Astrocyte (in vitro differentiated cells and primary cell): ENCODE data around the gene TTF1. TPM values are rescaled to one million over a fixed set of nuclear protein-coding genes. Genes with fewer than 3 reads are reported as not detected.
A peak's percentile ranks its signal among the peaks of the same experiment; 100 is the strongest.

Source experiments
- DNase-seq: peaks from one replicate; pipeline ENCODE4 v3.0.0-alpha.2; 2010; ENCODE audit warnings: low read depth
- FAIRE-seq: peaks from 2 replicates; lab custom pipeline; 2011; peaks lifted over from hg19 to GRCh38; lab: Jason Lieb, UNC
- H2AFZ ChIP-seq: 2 replicates; pipeline ENCODE4 v1.6.0; 2012; ENCODE audit warnings: low read depth, low read length, inconsistent platforms
- H3K27ac ChIP-seq: 2 replicates; pipeline ENCODE4 v1.5.1; 2011; ENCODE audit warnings: low read depth, low read length, inconsistent platforms
- H3K27me3 ChIP-seq: 2 replicates; pipeline ENCODE4 v1.6.0; 2011; ENCODE audit warnings: low read length, inconsistent platforms; ENCODE audit not compliant: insufficient read depth
- H3K36me3 ChIP-seq: 2 replicates; pipeline ENCODE4 v1.5.1; 2011; ENCODE audit warnings: low read length, inconsistent platforms; ENCODE audit not compliant: insufficient read depth
- H3K4me1 ChIP-seq: 2 replicates; pipeline ENCODE4 v1.5.1; 2011; ENCODE audit warnings: low read length, inconsistent platforms; ENCODE audit not compliant: insufficient read depth
- H3K4me2 ChIP-seq: 2 replicates; pipeline ENCODE4 v1.6.0; 2012; ENCODE audit warnings: low read length, inconsistent platforms
- H3K4me3 ChIP-seq: 2 replicates; pipeline ENCODE4 v1.5.1; 2011; ENCODE audit warnings: low read depth, mild to moderate bottlenecking, low read length, inconsistent platforms; ENCODE audit not compliant: insufficient read depth
- H3K79me2 ChIP-seq: 2 replicates; pipeline ENCODE4 v1.6.0; 2012; ENCODE audit warnings: mild to moderate bottlenecking, low read length, inconsistent platforms; ENCODE audit not compliant: insufficient read depth
- H3K9ac ChIP-seq: 2 replicates; pipeline ENCODE4 v1.6.0; 2012; ENCODE audit warnings: mild to moderate bottlenecking, low read length, inconsistent platforms
- H3K9me3 ChIP-seq: 2 replicates; pipeline ENCODE4 v1.5.1; 2012; ENCODE audit warnings: low read depth, mild to moderate bottlenecking, low read length, inconsistent platforms; ENCODE audit not compliant: insufficient read depth
- H4K20me1 ChIP-seq: 2 replicates; pipeline ENCODE4 v1.6.0; 2012; ENCODE audit warnings: low read length, inconsistent platforms; ENCODE audit not compliant: insufficient read depth
- H3K27ac Mint-ChIP-seq: one replicate; pipeline ENCODE4 v1.8.0; 2021; ENCODE audit warnings: mild to moderate bottlenecking, mixed read lengths; ENCODE audit not compliant: unreplicated experiment
- H3K27me3 Mint-ChIP-seq: one replicate; pipeline ENCODE4 v1.8.0; 2021; ENCODE audit warnings: low read depth, mixed read lengths; ENCODE audit not compliant: unreplicated experiment
- H3K36me3 Mint-ChIP-seq: one replicate; pipeline ENCODE4 v1.8.0; 2021; ENCODE audit warnings: low read depth, mixed read lengths; ENCODE audit not compliant: unreplicated experiment
- H3K4me1 Mint-ChIP-seq: one replicate; pipeline ENCODE4 v1.8.0; 2021; ENCODE audit warnings: low read depth, mixed read lengths; ENCODE audit not compliant: unreplicated experiment
- H3K4me3 Mint-ChIP-seq: one replicate; pipeline ENCODE4 v1.8.0; 2021; ENCODE audit warnings: mild to moderate bottlenecking, moderate library complexity, mixed read lengths; ENCODE audit not compliant: unreplicated experiment
- H3K9me3 Mint-ChIP-seq: one replicate; pipeline ENCODE4 v1.8.0; 2021; ENCODE audit warnings: mild to moderate bottlenecking, mixed read lengths; ENCODE audit not compliant: unreplicated experiment
- EZH2 ChIP-seq: IDR thresholded peaks from 2 replicates; pipeline ENCODE4 v1.6.1; 2012; ENCODE audit warnings: mild to moderate bottlenecking, low read length, inconsistent platforms; ENCODE audit not compliant: insufficient read depth
- total RNA-seq: library from RNA; stranded (reverse); gene quantifications from 2 replicates; pipeline ENCODE4 v1.2.1, GENCODE V29; 2021
- TF ChIP-seq, protein P1 (sequence below): IDR thresholded peaks from 2 replicates; pipeline ENCODE4 v1.5.1; 2011; ENCODE audit warnings: low read depth, mild to moderate bottlenecking, inconsistent platforms, low read length, moderate library complexity; ENCODE audit not compliant: insufficient read depth

Gene TTF1
- total RNA-seq, 1 donor from 2014 or later = 13.2 TPM

DNA sequence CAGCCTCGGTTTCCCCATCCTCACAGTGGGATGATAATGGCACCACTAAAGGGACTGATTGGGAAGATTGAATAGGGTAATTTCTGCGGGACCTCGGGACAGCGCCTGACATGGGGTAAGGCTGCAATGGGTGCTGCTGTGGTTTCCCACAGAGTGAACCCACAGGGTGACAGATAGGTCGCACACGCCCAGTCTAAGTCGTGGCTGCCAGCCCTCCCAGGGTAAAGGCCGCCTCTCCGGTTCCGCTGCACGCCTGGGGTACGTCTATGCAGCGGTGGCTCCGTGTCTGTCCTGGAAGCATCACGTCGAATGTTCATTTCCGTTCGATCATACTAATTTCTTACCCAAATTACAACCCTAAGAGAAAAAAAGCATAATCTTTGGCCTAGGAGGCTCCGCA, 4.0 kb upstream of the TTF1 start:
- peaks cover 6% of the 10 kb centered on the region for H3K79me2 ChIP-seq
- no peaks in the 10 kb centered on the region for H3K9me3 ChIP-seq
- no peaks in the 10 kb centered on the region for H3K36me3 ChIP-seq
- H4K20me1 ChIP-seq = no peaks in the 10 kb centered on the region
- no peak overlapping the region for H3K27ac ChIP-seq
- peaks cover 33% of the 10 kb centered on the region for H3K27me3 ChIP-seq
- peaks cover 6% of the 10 kb centered on the region for H3K4me1 Mint-ChIP-seq
- TF ChIP-seq, protein P1, sequence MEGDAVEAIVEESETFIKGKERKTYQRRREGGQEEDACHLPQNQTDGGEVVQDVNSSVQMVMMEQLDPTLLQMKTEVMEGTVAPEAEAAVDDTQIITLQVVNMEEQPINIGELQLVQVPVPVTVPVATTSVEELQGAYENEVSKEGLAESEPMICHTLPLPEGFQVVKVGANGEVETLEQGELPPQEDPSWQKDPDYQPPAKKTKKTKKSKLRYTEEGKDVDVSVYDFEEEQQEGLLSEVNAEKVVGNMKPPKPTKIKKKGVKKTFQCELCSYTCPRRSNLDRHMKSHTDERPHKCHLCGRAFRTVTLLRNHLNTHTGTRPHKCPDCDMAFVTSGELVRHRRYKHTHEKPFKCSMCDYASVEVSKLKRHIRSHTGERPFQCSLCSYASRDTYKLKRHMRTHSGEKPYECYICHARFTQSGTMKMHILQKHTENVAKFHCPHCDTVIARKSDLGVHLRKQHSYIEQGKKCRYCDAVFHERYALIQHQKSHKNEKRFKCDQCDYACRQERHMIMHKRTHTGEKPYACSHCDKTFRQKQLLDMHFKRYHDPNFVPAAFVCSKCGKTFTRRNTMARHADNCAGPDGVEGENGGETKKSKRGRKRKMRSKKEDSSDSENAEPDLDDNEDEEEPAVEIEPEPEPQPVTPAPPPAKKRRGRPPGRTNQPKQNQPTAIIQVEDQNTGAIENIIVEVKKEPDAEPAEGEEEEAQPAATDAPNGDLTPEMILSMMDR = no peak
- no peak for TF ChIP-seq EZH2
- peak overlapping the region; percentile 83 for H3K9ac ChIP-seq
- H2AFZ ChIP-seq = peak overlapping the region; percentile 97
- peak overlapping the region; percentile 89 for H3K4me2 ChIP-seq
- H3K4me3 ChIP-seq = peak overlapping the region; percentile 60
- H3K4me3 Mint-ChIP-seq = peak overlapping the region; percentile 63
- H3K36me3 Mint-ChIP-seq = no peaks in the 10 kb centered on the region
- DNase-seq (no peak), FAIRE-seq (no peak)
- peaks cover 45% of the 10 kb centered on the region for H3K27me3 Mint-ChIP-seq
- no peaks in the 10 kb centered on the region for H3K9me3 Mint-ChIP-seq
- peak overlapping the region; percentile 1 for H3K27ac Mint-ChIP-seq
- H3K4me1 ChIP-seq = peaks cover 14% of the 10 kb centered on the region

DNA sequence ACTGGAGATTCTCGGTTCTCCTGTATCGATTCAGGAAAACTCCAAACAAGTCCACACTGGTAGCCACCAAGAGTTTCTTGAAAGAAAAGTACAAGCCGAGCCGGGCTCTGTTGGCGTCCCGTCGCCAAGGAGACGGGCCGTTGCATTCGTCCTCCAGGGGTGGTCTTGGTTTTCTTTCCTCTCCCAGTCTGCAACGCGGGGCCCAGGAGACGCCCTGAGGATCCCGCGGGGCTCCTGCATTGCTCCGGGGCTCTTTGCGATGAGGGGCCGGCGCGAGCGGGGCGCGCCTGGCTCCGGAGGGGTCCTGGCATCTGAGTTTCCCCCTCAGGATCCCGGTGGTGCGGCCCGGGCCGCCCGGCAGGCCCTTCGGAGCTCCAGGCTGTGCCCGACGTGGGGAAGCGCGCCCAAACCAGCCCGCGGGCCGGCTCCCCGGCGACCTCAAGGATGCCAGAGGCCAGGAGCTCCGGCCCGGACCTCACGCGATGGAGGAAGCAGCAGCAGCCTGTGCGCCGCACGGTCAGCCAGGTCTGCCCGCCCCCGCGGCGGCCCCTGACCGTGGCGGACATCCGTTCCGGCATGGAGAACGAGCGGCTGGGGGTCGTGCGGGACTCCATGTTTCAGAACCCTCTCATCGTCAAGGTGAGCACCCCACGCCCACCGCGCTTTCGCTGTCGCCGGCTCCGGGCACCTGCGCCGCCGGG, 3.3 kb upstream of the TTF1 start, which contains the start of gene CFAP77:
TSS of gene CFAP77 (plus strand) at position 384 of the 701 bp plus-strand sequence. CDS start at position 445, 61 bp downstream.
- no peaks in the 10 kb centered on the region for H3K36me3 Mint-ChIP-seq
- H3K4me3 ChIP-seq = peak within 1 kb of the TSS; percentile 60
- H4K20me1 ChIP-seq = no peaks in the 10 kb centered on the region
- peaks cover 10% of the 10 kb centered on the region for H3K79me2 ChIP-seq
- H3K9ac ChIP-seq = peak within 1 kb of the TSS; percentile 83
- no peak for FAIRE-seq
- no peaks in the 10 kb centered on the region for H3K9me3 ChIP-seq
- TF ChIP-seq, protein P1 = no peak
- peak; percentile 57 for TF ChIP-seq EZH2
- H3K27ac ChIP-seq = peak within 1 kb of the TSS; percentile 58
- peak within 1 kb of the TSS; percentile 63 for H3K4me3 Mint-ChIP-seq
- peaks cover 39% of the 10 kb centered on the region for H3K27me3 Mint-ChIP-seq
- H2AFZ ChIP-seq = peak within 1 kb of the TSS; percentile 97
- H3K9me3 Mint-ChIP-seq = no peaks in the 10 kb centered on the region
- peaks cover 26% of the 10 kb centered on the region for H3K27me3 ChIP-seq
- peaks cover 17% of the 10 kb centered on the region for H3K4me1 ChIP-seq
- peak within 1 kb of the TSS; percentile 89 for H3K4me2 ChIP-seq
- peaks cover 9% of the 10 kb centered on the region for H3K4me1 Mint-ChIP-seq
- H3K27ac Mint-ChIP-seq = peak within 1 kb of the TSS; percentile 1
- no peaks in the 10 kb centered on the region for H3K36me3 ChIP-seq
- DNase-seq = peak; percentile 18

DNA sequence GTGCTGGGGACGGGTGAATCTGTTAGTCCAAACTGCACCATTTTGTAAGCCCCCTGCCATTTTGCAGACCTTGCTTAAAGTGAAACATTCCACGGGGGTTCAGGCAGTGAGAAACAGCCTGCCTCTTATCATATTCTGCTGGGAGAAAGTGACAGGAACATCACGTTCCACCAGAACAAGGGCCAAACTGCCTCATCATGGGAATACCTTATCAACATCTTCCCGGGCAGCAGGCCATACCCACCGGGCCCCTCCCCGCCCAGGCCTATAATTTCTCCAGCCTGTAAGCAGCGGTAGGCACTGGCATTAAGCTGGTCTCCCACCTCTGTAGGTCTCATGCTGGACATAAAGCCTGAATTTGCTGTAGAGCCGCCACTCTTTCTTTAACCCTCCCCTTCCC, 1.9 kb upstream of the TTF1 start:
- H3K9ac ChIP-seq = no peak overlapping the region
- peaks cover 9% of the 10 kb centered on the region for H3K4me1 Mint-ChIP-seq
- no peak for FAIRE-seq

More for the DNA sequence above, 1.9 kb upstream of the TTF1 start:
- H3K4me1 ChIP-seq = peaks cover 17% of the 10 kb centered on the region
- H3K27me3 ChIP-seq = peaks cover 11% of the 10 kb centered on the region
- H3K36me3 Mint-ChIP-seq = no peaks in the 10 kb centered on the region
- no peaks in the 10 kb centered on the region for H4K20me1 ChIP-seq
- no peak overlapping the region for H3K4me3 ChIP-seq
- H3K36me3 ChIP-seq = no peaks in the 10 kb centered on the region
- H3K9me3 ChIP-seq = no peaks in the 10 kb centered on the region
- no peaks in the 10 kb centered on the region for H3K9me3 Mint-ChIP-seq
- no peak overlapping the region for H2AFZ ChIP-seq
- no peak overlapping the region for H3K27ac Mint-ChIP-seq
- DNase-seq = no peak
- H3K4me2 ChIP-seq = no peak overlapping the region
- no peak overlapping the region for H3K4me3 Mint-ChIP-seq
- H3K79me2 ChIP-seq = peaks cover 22% of the 10 kb centered on the region
- TF ChIP-seq EZH2 = no peak
- TF ChIP-seq, protein P1 = no peak
- H3K27ac ChIP-seq = no peak overlapping the region
- peaks cover 25% of the 10 kb centered on the region for H3K27me3 Mint-ChIP-seq
